GM12878 (cell line): ENCODE data around the gene VDR. TPM values are rescaled to one million over a fixed set of nuclear protein-coding genes. Genes with fewer than 3 reads are reported as not detected.
"Not testable (repeated sequence)": the region's sequence is repeated elsewhere in the genome, so short reads cannot be mapped to it uniquely, and the experiment has no call there.

ENCODE experiments used
- ATAC-seq: fragments of 200-7000 bp; cut with Tn5 transposase; 3 replicates; pipeline ENCODE4 v1.9.1; 2020; ENCODE audit warnings: mild to moderate bottlenecking, moderate library complexity
- BruUV-seq: library from RNA; stranded (reverse); fragments of 400-500 nt; replicated peaks from 2 replicates; lab custom pipeline; 2021; lab: Mats Ljungman, UMichigan
- CTCF ChIA-PET: fragments of 300-600 bp; sonication (Branson Sonifier 250); formaldehyde crosslinking; extraction: SDS; loops from one replicate; lab custom pipeline; 2021; ENCODE audit warnings: inconsistent platforms; lab: Yijun Ruan, JAX
- POLR2A ChIA-PET: fragments of 350-600 bp; formaldehyde crosslinking; extraction: SDS; loops from one replicate; lab custom pipeline; 2021; ENCODE audit warnings: inconsistent platforms; lab: Charles Lee
- RAD21 ChIA-PET: fragments of 300-600 bp; sonication (Branson Sonifier 250); formaldehyde crosslinking; loops from one replicate; lab custom pipeline; 2023; ENCODE audit warnings: antibody characterized with exemption; ENCODE audit not compliant: unreplicated experiment; lab: Charles Lee
- SMC1A ChIA-PET: fragments of 300-600 bp; sonication (Branson Sonifier 250); formaldehyde crosslinking; loops from one replicate; lab custom pipeline; 2023; ENCODE audit not compliant: unreplicated experiment, uncharacterized antibody; lab: Charles Lee
- DNase-seq: peaks from one replicate; pipeline ENCODE4 v3.0.0-alpha.2; 2011; ENCODE audit warnings: low read depth, low spot score
- FAIRE-seq: peaks from 3 replicates; lab custom pipeline; 2011; peaks lifted over from hg19 to GRCh38; lab: Jason Lieb, UNC
- H2AFZ ChIP-seq: 2 replicates; pipeline ENCODE4 v1.6.0; 2011; ENCODE audit warnings: low read depth, low read length, control low read depth; ENCODE audit not compliant: control insufficient read depth
- H3K27ac ChIP-seq: 2 replicates; pipeline ENCODE4 v1.5.1; 2011; ENCODE audit warnings: control low read depth; ENCODE audit not compliant: control insufficient read depth, insufficient read depth
- H3K27me3 ChIP-seq, 2 experiments: replicated peaks in 1 of 2; 2 replicates each; pipeline versions ENCODE4 v1.6.0 to v1.6.1; 2011; ENCODE audit warnings: low read length in 1 of 2; ENCODE audit not compliant: control insufficient read depth in 2 of 2, insufficient read depth in 2 of 2
- H3K36me3 ChIP-seq, 2 experiments: 2 replicates each; pipeline ENCODE4 v1.5.1; 2011; ENCODE audit warnings: low read length in 1 of 2; ENCODE audit not compliant: control insufficient read depth in 2 of 2, insufficient read depth in 2 of 2
- H3K4me1 ChIP-seq: 2 replicates; pipeline ENCODE4 v1.6.1; 2011; ENCODE audit warnings: mild to moderate bottlenecking, low read length, moderate library complexity, mixed read lengths; ENCODE audit not compliant: control insufficient read depth, insufficient read depth
- H3K4me2 ChIP-seq: 2 replicates; pipeline ENCODE4 v1.6.0; 2011; ENCODE audit warnings: control low read depth; ENCODE audit not compliant: control insufficient read depth, insufficient read depth
- H3K4me3 ChIP-seq: fragments of 200-600 bp; sonication (generic); 2 replicates; pipeline ENCODE4 v1.5.1; 2016
- H3K79me2 ChIP-seq: 2 replicates; pipeline ENCODE4 v1.6.0; 2011; ENCODE audit warnings: low read length; ENCODE audit not compliant: control insufficient read depth, insufficient read depth
- H3K9ac ChIP-seq: 2 replicates; pipeline ENCODE4 v1.8.0; 2011; ENCODE audit warnings: low read length, control low read depth, mixed read lengths; ENCODE audit not compliant: control insufficient read depth, insufficient read depth
- H3K9me3 ChIP-seq: replicated peaks from 3 replicates; pipeline ENCODE4 v1.5.1; 2011; ENCODE audit warnings: mild to moderate bottlenecking, low read length; ENCODE audit not compliant: control insufficient read depth, insufficient read depth
- H4K20me1 ChIP-seq: 2 replicates; pipeline ENCODE4 v1.6.0; 2011; ENCODE audit not compliant: control insufficient read depth, insufficient read depth
- KAT2A ChIP-seq: conservative IDR thresholded peaks from 2 replicates; pipeline ENCODE4 v1.6.1; 2011; ENCODE audit warnings: low read depth, low read length; ENCODE audit not compliant: control insufficient read depth
- SKIL ChIP-seq: fragments of 450-650 bp; IDR thresholded peaks from 2 replicates; pipeline ENCODE4 v1.6.1; 2017; ENCODE audit warnings: mild to moderate bottlenecking, low read depth, inconsistent platforms; ENCODE audit not compliant: poor library complexity, severe bottlenecking
- SREBF2 ChIP-seq: IDR thresholded peaks from 2 replicates; pipeline ENCODE4 v1.6.1; 2012; ENCODE audit warnings: mild to moderate bottlenecking, low read length
- TAF1 ChIP-seq: IDR thresholded peaks from 2 replicates; pipeline ENCODE4 v1.6.1; 2011; ENCODE audit warnings: mild to moderate bottlenecking, low read depth, low read length, borderline replicate concordance
- WGBS: methylation state at CpG from one replicate; pipeline ENCODE4 v1.1.6; 2016; ENCODE audit warnings: low lambda C conversion rate; ENCODE audit not compliant: insufficient replicate concordance, insufficient coverage; ENCODE audit errors: missing lambda C conversion rate; 5-methylcytosine and 5-hydroxymethylcytosine counted together
- in situ Hi-C: fragments of 300-500 bp; cut with MboI; formaldehyde crosslinking; loops from 9 replicates; pipeline ENCODE4 v1.14.3; 2018; ENCODE audit warnings: mixed read lengths
- intact Hi-C: fragments of 100-400 bp; cut with micrococcal nuclease; formaldehyde crosslinking; loops from one replicate; pipeline ENCODE4 v1.14.2; 2022; ENCODE audit not compliant: unreplicated experiment
- polyA plus RNA-seq, 11 experiments: library from polyadenylated mRNA; depleted of rRNA in 4 of 11; unstranded in 6 of 11; stranded (reverse) in 5 of 11; fragments of >200 nt; fragmentation: Nextera tagmentation in 4 of 11; fragmentation: Illumina TruSeq in 1 of 11; extraction: Ambion mirVana in 4 of 11; extraction: Trizol in 1 of 11; gene quantifications; 1 replicate in 1 of 11; 2 replicates in 10 of 11; pipeline versions ENCODE4 v1.2.1 to v1.2.3, GENCODE V29; 2011 to 2016; ENCODE audit warnings: inconsistent platforms in 2 of 11, missing spikeins in 2 of 11, low read depth in 1 of 11
- total RNA-seq, 4 experiments: library from RNA; depleted of rRNA in 3 of 4; stranded (reverse); fragments of >200 nt in 3 of 4; fragmentation: Illumina TruSeq in 1 of 4; extraction: Trizol in 1 of 4; gene quantifications; 2 replicates each; pipeline versions ENCODE4 v1.2.1 to v1.2.3, GENCODE V29; 2013 to 2021
- TF ChIP-seq, protein P1 (sequence below): IDR thresholded peaks from 2 replicates; pipeline ENCODE4 v1.6.1; 2012; ENCODE audit warnings: low read depth, low read length, improper control_type of control experiment
- TF ChIP-seq, protein P2 (sequence below): IDR thresholded peaks from 2 replicates; pipeline ENCODE4 v1.6.1; 2012; ENCODE audit warnings: low read length, inconsistent platforms
- TF ChIP-seq, protein P3 (sequence below): fragments of 450-650 bp; IDR thresholded peaks from 2 replicates; pipeline ENCODE4 v1.6.1; 2017; ENCODE audit warnings: antibody characterized with exemption, mild to moderate bottlenecking, moderate library complexity

VDR gene
- total and polyA plus RNA-seq, 10 of the 15 experiments (the other 5 are each of a cell fraction or from before 2014, with no cell fraction given), result 0.27 to 7.9 (median 3.0) TPM

- ChIA-PET CTCF (interaction anchor here (1.1 to 14.0 kb wide), 5 partner anchors 28 to 100 kb away, joined by 3 to 207 read pairs (median 15); partner anchors contain the start of gene SLC48A1), POLR2A (interaction anchor here (0.7 kb wide), 1 partner anchor 316 kb away, joined by 4 read pairs; no protein-coding TSS in a partner anchor), RAD21 (interaction anchor here (0.9 to 11.0 kb wide), 3 partner anchors 43 to 100 kb away, joined by 3 to 166 read pairs (median 101); no protein-coding TSS in a partner anchor), SMC1A (interaction anchor here (6.1 kb wide), 1 partner anchor 100 kb away, joined by 71 read pairs; no protein-coding TSS in a partner anchor)
- H2AFZ ChIP-seq, H3K4me2 ChIP-seq, in situ Hi-C loops, H3K79me2 ChIP-seq, DNase-seq, H3K27me3 ChIP-seq, H3K9me3 ChIP-seq, ATAC-seq, intact Hi-C loops, H3K9ac ChIP-seq, H3K36me3 ChIP-seq, H3K4me1 ChIP-seq, FAIRE-seq, H3K4me3 ChIP-seq, H3K27ac ChIP-seq, BruUV-seq, H4K20me1 ChIP-seq: not testable (repeated sequence)
- WGBS, result 87% methylated on average over 7 of the region's 12 CpGs
Measured at GRCh38 chr12:47842543-47842942, 62.3 kb downstream of the VDR start.

DNA sequence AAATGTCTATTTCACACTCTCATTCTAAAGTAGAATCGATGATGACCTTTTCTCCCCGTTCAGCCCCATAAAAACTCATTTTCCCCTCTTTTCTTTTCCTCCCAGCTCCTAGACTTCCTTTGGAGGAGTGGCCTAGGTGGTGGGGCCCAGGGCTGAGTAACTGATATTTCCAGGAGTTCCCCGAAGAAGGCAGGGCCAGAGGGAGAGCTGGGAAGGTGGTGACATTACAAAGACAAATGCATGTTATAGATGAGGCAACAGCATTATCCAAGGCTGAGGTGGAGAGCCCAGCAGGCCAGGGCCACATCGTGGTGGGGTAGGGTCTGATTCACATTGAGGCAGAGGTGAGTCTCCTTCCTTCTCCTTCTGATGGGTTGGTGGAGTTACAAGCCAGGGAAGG, 62.9 kb downstream of the VDR start:
- CTCF ChIA-PET, result interaction anchor here (1.1 to 14.0 kb wide), 9 partner anchors 11 to 108 kb away, joined by 3 to 215 read pairs (median 42); partner anchors contain the start of gene SLC48A1
- Histone ChIP-seq H3K27me3 (no peaks in the 10 kb centered on the region; a peak in 2 of 4 replicates), H3K4me1 (peaks cover 7% of the 10 kb centered on the region), H3K79me2 (no peaks in the 10 kb centered on the region), H3K4me2 (no peak overlapping the region), H2AFZ (no peak overlapping the region), H3K36me3 (no peaks in the 10 kb centered on the region), H3K4me3 (no peak overlapping the region), H3K9ac (no peak overlapping the region), H3K9me3 (no peaks in the 10 kb centered on the region), H4K20me1 (no peaks in the 10 kb centered on the region), H3K27ac (no peak overlapping the region)
- WGBS, result 53% methylated on average over 4 of the region's 4 CpGs
- POLR2A ChIA-PET, result interaction anchor here (0.7 to 1.5 kb wide), 2 partner anchors 30 to 317 kb away, joined by 3 to 4 read pairs; no protein-coding TSS in a partner anchor
- BruUV-seq, result no TSS peak
- RAD21 ChIA-PET, result interaction anchor here (5.8 to 11.0 kb wide), 2 partner anchors 43 to 100 kb away, joined by 101 to 166 read pairs; no protein-coding TSS in a partner anchor
- intact Hi-C loops (no loop called here), in situ Hi-C loops (no loop called here)
- FAIRE-seq (no peak), DNase-seq (no peak), ATAC-seq (no peak)
- SMC1A ChIA-PET, result interaction anchor here (1.9 to 6.1 kb wide), 3 partner anchors 43 to 108 kb away, joined by 9 to 71 read pairs (median 16); no protein-coding TSS in a partner anchor
- TF ChIP-seq, protein P1, sequence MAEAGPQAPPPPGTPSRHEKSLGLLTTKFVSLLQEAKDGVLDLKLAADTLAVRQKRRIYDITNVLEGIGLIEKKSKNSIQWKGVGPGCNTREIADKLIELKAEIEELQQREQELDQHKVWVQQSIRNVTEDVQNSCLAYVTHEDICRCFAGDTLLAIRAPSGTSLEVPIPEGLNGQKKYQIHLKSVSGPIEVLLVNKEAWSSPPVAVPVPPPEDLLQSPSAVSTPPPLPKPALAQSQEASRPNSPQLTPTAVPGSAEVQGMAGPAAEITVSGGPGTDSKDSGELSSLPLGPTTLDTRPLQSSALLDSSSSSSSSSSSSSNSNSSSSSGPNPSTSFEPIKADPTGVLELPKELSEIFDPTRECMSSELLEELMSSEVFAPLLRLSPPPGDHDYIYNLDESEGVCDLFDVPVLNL, result no peak
- no peak for TF ChIP-seq SREBF2
- TF ChIP-seq, protein P2, sequence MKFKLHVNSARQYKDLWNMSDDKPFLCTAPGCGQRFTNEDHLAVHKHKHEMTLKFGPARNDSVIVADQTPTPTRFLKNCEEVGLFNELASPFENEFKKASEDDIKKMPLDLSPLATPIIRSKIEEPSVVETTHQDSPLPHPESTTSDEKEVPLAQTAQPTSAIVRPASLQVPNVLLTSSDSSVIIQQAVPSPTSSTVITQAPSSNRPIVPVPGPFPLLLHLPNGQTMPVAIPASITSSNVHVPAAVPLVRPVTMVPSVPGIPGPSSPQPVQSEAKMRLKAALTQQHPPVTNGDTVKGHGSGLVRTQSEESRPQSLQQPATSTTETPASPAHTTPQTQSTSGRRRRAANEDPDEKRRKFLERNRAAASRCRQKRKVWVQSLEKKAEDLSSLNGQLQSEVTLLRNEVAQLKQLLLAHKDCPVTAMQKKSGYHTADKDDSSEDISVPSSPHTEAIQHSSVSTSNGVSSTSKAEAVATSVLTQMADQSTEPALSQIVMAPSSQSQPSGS, result no peak
- no peak for TF ChIP-seq SKIL
- TF ChIP-seq TAF1, result no peak
- TF ChIP-seq KAT2A, result no peak
- TF ChIP-seq, protein P3, sequence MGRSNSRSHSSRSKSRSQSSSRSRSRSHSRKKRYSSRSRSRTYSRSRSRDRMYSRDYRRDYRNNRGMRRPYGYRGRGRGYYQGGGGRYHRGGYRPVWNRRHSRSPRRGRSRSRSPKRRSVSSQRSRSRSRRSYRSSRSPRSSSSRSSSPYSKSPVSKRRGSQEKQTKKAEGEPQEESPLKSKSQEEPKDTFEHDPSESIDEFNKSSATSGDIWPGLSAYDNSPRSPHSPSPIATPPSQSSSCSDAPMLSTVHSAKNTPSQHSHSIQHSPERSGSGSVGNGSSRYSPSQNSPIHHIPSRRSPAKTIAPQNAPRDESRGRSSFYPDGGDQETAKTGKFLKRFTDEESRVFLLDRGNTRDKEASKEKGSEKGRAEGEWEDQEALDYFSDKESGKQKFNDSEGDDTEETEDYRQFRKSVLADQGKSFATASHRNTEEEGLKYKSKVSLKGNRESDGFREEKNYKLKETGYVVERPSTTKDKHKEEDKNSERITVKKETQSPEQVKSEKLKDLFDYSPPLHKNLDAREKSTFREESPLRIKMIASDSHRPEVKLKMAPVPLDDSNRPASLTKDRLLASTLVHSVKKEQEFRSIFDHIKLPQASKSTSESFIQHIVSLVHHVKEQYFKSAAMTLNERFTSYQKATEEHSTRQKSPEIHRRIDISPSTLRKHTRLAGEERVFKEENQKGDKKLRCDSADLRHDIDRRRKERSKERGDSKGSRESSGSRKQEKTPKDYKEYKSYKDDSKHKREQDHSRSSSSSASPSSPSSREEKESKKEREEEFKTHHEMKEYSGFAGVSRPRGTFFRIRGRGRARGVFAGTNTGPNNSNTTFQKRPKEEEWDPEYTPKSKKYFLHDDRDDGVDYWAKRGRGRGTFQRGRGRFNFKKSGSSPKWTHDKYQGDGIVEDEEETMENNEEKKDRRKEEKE, result no peak
